ENCODE measurements around the gene ATP8B2.
"Not testable (repeated sequence)": the region's sequence is repeated elsewhere in the genome, so short reads cannot be mapped to it uniquely, and the experiment has no call there.

The ATP8B2 gene

DNA sequence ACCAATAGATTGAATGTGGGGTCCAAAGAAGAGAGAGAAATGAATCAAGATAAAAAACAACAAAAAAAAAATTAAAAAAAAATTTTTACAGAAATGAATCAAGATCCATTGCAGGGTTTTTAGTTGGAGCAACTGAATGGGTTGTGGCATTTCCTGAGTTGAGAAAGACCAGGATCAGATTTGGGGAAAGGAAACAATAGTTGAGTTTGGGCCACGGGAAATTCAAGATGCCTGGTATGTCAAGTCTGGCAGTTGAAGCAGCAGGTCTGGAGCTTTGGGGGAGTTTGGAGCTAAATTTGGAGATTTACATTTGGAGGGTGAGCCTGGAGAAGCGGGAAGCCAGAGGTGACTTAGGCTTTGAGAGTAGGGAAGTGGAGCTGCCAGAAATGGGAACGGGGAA, 22.6 kb downstream of the ATP8B2 start:
- DNase-seq: no peak

DNA sequence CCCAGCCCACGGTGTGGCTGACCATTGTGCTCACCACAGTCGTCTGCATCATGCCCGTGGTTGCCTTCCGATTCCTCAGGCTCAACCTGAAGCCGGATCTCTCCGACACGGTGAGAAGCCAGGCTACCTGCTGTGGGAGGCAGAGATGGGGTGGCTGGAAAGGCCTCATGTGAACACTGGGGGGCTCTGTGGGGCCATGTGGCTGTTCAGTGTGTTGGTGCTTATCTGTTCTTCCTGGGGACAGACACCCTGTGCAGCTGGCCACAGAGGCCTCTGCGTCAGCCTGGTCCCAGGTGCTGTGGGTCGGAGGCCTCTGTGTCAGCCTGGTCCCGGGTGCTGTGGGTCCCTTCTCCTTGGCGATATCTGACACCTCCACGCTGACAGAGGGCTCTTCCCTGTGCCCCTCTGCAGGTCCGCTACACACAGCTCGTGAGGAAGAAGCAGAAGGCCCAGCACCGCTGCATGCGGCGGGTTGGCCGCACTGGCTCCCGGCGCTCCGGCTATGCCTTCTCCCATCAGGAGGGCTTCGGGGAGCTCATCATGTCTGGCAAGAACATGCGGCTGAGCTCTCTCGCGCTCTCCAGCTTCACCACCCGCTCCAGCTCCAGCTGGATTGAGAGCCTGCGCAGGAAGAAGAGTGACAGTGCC, 23.2 kb downstream of the ATP8B2 start:
- no peak for DNase-seq

DNA sequence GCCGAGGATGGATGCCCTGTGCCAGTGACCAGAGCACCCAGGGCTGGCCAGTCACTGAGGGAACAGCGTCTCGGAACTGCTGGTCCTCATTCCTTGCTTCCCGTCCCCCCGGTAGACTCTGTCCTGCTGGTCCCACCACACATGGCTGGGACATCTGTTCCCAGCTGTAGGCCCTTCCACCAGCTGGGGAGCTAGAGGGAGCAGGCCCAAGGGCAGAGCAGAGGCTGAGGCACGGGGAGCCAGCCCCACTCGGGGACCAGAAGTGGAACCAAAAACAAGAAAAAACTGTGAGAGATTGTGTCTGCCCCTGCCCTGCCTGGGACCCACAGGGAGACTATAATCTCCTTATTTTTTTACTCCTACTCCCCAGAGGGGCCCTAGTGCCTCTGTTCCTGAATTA, 23.8 kb downstream of the ATP8B2 start:
- DNase-seq: no peak

DNA sequence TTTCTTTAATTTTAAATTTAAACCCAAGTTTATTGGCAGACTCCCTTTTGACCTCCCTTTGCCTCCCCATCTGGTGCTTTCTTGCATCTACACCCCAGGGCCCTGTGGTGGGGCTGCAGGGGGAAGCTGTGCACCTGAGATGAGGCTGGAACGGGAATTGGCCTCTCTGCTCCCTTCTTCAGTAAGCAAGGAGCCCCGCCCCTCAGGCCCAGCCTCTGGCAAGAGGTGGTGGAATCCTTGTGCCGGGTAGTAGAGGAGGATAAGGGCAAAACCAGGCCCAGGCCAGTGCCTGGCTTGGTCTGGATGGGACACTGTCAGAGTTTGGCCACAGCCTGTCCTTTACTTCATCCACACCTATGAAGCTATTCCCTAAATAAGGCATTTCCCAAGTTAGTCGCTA, 25.1 kb downstream of the ATP8B2 start:
- DNase-seq: no peak

DNA sequence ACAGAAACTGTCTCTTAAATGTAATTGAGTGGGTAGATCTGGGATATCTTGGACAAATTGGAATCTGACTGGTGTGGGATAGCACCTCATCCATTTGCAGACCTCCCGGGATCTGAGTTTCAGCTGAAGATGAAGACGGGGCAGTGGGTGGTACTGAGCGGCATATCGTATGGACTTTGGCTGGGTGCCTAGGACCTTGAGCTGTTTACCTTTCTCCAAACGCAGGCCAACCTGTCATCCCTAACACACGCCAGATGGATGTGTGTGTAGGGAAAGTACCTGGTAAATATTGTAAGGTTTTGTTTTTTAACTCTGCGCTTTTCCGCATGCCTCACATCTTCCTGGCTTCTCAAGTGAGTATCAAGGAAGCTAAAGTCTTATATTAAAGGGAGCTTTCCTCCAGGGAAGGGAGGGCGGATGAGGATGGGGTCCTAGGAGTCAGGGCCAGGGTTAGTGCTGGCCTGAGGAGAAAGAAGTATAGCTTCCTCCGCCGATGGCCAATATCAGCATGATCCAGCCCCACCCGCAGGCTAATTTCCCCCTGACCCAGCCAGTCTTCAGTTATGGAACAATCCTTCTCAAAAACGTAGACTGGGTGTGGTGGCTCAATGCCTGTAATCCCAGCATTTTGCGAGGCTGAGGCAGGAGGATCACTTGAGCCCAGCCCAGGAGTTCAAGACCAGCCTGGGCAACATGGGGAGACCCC, 26.2 kb downstream of the ATP8B2 start:
- DNase-seq: no peak

DNA sequence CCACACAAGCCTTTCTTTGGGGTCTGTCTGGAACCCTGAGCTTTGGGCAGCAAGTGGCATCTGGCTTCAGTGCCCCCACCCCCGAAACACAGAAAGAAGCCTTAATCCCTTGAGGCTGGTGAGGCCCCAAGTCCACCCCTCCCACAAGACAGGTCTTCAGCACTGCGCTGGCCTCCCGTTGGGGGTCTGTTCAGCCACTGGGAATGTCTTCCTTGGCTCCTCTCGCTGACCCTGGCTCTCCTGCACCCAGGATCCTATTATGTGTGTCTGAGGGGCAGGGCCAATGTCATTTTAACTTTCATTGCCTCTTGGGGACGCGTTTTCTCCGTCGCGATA, 26.9 kb downstream of the ATP8B2 start:
- no peak for DNase-seq

DNA sequence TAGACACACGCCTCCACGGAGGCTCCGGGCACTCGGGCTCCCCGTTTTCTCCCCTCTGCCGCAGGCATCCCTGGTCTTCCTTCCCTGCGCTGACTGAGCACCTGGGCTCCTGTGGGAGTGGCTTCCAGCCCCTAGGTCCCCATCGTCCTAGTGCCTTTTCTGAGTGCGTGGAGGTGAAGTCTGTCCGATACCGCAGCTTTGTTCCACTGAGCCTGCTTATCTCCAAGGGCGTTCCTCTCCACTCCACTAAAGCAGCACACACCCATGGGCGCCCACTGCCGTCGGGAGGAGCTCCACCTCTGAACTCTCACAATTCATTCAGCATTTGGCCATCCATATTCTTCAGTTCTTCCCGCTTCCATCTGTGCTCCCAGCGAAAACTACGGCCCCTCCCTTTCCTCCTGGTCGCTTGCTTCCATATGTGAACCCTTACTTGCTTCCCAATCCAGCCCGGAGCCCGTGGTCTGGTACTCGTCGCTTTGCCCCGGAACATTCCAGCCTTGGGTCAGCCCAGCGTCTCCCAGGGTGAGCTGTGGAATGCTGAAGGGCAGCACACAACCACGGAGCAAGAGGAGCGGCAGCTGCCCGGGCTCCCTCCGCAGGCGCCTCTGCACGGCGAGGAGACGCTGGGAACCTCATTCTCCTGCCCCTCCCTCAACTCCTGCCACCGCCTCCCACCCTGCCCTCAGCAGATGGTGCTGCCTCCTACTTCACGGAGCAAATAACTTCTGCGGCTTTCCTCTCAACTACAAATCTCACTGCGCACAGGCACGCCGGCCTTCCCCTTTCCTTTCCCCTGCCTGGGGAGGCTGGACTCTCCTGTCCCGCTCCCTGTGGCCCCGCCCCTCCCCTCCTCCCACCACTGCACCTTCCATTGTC, 27.5 kb downstream of the ATP8B2 start:
- no peak for DNase-seq

DNA sequence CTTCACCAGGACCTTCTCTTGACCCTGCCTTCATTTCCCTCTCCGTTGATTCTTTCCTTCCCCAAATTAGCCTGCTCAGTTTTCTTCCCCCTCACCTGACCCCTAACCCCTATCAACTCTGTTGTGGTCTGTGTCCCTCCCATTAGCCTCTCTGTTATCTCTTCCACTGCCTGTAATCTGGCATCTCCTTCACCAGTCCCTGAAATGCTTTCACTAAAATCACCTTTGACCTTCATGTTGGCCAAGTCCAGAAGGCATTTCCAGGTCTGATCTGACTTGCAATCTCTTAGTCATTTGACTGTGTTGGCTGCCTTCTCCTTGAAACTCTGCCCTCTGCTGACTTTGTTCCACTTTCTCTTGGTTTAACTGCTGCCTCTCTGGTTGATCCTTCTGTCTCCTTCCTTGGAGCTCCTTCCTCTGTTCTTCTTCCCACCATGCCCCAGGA, 28.2 kb downstream of the ATP8B2 start:
- no peak for DNase-seq

DNA sequence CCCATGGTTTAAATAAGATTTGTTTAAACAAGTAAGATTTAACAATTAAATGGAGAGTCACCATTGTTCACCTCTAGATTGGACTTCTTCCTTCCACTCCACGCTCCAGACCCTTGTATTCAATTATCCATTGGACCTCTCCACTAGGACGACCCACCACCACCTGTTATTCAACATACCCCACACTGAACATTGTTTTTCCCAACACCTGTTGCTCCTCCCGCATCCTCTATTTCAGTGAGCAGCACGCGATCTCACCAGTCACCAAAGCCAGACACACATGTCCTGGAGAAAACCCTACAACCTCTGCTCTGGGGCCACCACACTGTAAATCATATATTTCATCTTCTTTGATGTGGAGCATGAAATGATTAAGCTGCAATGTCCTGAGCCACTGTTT, 28.6 kb downstream of the ATP8B2 start:
- no peak for DNase-seq

DNA sequence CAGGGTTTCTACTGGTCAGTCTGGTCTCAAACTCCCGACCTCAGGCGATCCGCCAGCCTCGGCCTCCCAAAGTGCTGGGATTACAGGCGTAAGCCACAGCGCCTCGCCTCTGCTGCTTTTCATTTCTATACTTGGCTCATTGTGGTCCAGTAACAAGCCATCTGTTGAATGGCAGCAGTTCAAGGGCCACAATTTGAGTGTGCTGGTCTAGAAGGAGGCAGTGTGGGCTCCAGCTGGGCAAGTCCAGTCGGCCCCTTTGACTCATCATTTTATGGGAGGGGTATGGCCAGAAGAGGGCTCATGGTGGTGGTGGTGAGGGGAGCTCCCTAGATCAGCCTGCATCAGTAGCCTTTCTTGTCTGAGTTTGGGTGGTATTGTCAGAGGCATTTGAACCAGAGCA, 33.2 kb downstream of the ATP8B2 start:
- DNase-seq: no peak

DNA sequence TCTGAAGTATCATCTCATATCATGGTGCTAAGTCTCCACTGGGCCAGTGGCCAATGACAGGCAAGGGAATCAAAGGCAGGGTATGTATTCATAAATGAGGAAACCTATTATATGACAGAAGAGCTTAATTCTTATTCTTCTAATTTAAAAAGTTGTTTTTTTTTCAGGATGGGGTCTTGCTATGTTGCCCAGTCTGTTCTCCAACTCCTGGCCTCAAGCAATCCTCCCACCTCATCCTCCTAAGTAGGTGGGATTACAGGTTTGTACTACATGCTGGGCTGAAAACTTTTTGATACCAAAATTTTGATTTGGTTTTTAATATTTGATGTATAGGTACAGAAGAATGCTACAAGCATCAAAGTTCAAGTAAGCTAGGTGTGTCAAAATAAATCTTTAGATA, 35.0 kb downstream of the ATP8B2 start:
- no peak for DNase-seq

DNA sequence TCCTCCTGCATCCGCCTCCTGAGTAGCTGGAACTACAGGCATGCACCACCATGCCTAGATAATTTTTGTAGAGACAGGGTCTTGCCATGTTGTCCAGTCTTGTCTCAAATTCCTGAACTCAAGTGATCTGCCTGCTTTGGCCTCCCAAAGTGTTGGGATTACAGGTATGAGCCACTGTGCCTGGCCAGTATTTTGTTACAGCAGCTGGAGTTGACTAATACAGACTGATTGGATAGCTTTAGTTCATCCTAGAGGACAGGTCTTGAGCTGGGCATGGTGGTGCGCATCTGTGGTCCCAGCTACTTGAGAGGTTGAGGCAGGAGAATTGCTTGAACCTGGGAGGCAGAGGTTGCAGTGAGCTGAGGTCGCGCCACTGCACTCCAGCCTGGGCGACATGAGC, 35.6 kb downstream of the ATP8B2 start:
- not testable (repeated sequence) for DNase-seq

DNA sequence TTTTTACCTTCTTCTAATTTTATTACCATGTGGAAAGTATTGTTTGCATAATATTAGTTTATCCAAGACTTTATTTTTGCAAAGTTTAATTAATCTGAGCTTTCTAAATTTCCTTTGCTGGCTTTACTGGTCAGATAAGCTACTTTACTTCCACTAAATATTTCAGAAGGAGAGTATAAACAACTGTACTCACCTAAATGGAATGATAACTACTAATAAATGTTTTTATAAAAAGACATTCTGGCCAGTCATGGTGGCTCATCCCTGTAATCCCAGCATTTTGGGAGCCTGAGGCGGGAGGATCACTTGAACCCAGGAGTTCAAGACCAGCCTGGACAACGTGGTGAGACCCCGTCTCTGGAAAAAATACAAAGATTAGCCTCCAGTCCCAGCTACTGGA, 36.0 kb downstream of the ATP8B2 start:
- DNase-seq: no peak

DNA sequence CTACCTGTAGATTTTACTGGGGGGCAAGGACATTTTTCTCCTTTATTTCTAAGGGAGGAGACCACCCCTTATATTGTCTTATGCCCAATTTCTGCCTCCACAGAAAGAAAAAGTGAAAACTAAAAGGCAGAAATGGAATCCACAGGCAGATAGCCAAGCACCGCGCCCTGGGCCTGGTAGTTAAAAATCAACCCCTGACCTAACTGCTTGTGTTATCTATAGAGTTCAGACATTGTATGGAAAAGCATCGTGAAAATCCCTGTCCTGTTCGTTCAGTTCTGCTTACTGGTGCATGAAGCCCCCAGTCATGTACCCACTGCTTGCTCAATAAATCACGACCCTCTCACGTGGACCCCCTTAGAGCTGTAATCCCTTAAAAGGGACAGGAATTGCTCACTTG, 46.1 kb downstream of the ATP8B2 start:
- DNase-seq: no peak

DNA sequence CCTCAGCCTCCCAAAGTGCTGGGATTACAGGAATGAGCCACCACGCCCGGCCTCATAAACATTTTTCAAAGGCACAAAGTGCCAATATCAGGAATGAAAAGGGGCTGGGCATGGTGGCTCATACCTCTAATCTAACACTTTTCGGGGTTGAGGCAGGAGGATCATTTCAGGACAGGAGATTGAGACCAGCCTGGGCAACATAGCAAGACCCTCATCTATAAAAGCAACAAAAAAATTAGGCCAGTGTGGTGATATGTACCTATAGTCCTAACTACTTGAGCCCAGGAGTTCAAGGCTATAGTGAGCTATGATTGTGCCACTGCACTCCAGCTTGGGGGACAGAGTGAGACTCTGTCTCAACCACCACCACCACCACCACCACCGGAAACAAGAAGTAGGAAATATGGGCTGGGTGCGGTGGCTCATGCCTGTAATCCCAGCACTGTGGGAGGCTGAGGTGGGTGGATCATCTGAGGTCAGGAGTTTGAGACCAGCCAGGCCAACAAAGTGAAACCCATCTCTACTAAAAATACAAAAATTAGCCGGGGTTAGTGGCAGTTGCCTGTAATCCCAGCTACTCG, 48.5 kb downstream of the ATP8B2 start:
- not testable (repeated sequence) for DNase-seq

DNA sequence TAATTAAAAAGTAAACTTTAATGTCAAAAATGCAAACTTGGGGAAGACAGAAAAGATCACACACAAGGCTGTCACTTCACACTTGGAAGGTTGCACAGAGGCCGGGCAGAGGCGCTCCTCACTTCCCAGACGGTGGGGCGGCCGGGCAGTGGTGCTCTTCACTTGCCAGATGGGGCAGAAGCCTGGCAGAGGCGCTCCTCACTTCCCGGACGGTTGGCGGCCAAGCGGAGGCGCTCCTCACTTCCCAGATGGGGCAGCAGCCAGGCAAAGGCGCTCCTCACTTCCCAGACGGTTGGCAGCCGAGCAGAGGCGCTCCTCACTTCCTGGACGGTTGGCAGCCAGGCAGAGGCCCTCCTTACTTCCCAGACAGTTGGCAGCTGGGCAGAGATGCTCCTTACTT, 54.0 kb downstream of the ATP8B2 start:
- no peak for DNase-seq

DNA sequence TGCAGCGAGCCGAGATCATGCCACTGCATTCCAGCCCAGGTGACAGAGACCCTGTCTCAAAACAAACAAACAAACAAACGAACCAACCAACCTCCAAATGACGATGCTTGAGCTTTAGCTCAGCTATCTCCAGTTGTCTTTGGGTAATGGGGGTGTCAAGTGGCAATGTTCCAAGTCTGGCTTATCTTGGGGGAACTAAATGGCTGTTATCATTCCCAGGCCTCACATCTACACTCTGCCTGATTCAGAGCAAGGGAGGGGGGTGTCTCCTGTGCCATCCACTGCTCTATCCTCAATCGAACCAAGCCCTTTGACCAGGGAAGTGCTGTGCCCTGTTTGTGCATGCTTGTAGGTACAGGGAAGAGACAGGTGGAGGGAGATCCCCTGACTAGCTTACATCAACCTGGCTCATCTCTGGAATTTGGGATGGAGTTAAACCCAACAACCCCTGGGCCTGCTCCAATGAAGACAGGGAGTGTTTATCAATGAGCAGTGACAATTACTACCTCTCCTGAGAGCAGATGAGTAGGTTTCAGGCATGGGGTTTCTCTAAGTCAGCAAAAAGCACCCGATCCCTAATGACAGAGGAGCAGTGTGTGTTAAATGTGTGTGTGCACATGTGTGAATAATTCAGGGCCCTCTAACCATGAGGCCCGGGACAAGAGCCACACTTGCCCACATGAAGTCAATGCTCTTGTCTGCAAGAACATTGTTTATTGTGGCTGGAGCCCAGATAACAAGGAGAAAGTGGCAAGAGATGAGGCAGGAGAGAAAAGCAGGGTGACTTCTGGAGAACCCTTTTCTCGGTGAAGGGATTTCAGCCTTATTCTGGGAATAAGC, 59.5 kb downstream of the ATP8B2 start:
- no peak for DNase-seq

DNA sequence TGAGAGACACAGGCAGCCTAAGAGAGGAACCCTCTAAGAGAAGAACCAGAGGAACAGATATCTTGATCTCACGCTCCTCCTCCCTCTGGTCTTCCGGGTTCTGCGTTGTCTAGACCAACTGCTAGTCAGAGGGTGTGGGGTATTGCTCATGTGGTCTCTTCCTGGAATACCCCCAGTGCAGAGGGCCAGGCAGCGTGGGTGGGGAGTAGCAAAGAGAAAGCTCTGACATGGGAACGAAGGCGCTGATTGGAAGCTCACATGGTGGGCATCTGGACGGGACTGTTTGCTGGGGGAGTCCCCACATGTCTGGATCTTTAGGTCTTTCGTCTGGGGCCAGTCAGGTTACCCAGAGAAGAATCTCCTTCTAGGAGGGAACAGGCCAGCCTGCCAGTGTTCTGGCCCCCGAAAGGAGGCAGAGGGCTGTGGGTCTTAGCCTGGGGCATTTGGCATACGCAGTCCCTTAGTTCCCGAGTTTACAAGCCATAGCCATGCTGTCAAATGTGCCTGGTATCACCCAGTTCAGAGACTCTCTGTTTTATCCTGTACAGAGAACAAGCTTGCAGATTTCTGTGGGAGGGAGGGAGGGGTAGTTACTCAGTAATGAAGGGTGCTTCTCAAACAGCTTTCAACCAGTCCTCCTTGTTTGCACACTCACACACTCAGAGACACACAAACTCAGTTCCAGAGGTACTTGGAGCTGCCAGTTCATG, 61.5 kb downstream of the ATP8B2 start:
- no peak for DNase-seq

DNA sequence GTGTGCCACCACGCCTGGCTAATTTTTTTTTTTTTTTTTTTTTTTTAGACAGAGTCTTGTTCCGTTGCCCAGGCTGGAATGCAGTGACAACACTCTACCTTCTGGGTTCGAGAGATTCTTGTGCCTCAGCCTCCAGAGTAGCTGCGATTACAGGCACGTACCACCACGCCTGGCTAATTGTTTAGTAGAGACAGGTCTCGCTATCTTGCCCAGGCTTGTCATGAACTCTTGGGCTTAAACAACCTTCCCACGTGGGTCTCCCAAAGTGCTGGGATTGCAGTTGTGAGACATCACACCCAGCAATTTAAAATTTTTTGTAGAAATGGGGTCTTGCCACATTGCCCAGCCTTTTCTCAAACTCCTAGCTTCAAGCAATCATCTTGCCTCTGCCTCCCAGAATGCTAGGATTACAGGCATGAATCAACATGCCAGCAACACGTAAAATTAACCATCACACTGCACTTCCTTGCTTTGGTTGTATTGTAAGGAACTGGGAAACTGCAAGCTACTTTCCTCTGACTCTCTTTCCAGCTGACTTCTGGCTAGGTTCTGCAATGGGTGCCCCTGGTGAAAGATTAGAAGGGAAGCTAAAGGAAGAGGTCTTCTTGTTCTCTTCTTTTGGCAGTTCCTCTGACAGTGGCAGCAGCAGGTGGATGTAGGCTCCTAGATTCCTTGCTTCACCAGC, 65.9 kb downstream of the ATP8B2 start:
- no peak for DNase-seq

DNA sequence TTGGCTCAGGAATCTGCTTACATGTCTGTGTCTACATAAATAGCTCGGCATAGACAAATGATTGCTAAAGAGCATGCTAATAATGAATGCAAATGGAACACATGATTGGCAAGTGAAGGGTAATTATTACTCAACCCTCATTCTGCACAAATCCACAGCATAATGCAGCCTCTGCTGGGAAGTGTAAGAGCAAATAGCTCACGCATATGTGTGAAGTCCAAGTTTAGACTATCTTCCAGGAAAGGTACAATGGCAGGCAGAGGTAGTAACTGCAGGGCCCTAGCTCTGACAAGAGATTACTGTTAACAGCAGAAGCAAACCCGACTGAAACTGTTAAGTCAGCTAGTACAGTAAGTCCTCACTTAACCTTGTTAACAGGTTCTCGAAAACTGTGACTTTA, 72.8 kb downstream of the ATP8B2 start:
- no peak for DNase-seq

DNA sequence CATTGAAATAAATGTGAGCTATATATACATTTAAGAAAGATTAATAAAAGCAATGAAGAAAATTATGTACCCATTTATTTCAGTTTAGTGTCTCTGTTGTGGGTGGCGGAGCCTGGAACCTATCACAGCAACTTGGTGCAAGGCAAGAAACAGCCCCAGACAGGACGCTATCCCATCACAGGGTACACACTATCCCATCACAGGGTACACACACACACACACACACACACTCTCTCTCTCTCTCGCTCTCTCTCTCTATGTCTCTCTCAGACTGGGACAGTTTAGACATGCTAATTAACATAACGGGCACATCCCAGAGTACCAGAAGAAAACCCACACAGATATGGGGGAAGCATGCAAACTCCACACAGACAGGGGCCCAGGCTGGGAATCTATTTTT, 73.4 kb downstream of the ATP8B2 start:
- no peak for DNase-seq
